ENCODE measurements around the gene COG6. TPM values are rescaled to one million over a fixed set of nuclear protein-coding genes. Genes with fewer than 3 reads are reported as not detected.

Gene COG6
- total and polyA plus RNA-seq, 7 experiments from 2014 or later, result 18.1 to 41.6 (median 24.4) TPM

- ATAC-seq, result no peak
- no peak overlapping the region for H3K4me3 ChIP-seq (ENCODE audit: low read length)
- H3K27ac ChIP-seq (ENCODE audit: low read depth, low read length), result no peak overlapping the region
- H3K36me3 ChIP-seq (ENCODE audit: control insufficient read depth in 2 of 3, insufficient read depth in 3 of 3, low read length in 3 of 3), result peaks cover 0 to 2% (median 0%) of the 10 kb centered on the region in 3 experiments
- no peak overlapping the region for H3K27ac Mint-ChIP-seq
- H3K27me3 ChIP-seq (ENCODE audit: control insufficient read depth in 2 of 2, insufficient read depth in 2 of 2, low read length in 2 of 2), result no peaks in the 10 kb centered on the region
- POLR2A ChIA-PET, result no interaction called here
- H3K27me3 Mint-ChIP-seq, result no peaks in the 10 kb centered on the region
- peaks cover 8 to 64% (median 44%) of the 10 kb centered on the region in 5 donors for H3K36me3 Mint-ChIP-seq
- H3K4me3 Mint-ChIP-seq, result no peak overlapping the region
- peaks cover 0 to 22% (median 4%) of the 10 kb centered on the region in 11 donors for H3K9me3 Mint-ChIP-seq
- intact Hi-C loops (cut with micrococcal nuclease), result no loop called here
- CTCF ChIA-PET, result interaction anchor here (0.8 kb wide), 1 partner anchor 190 kb away, joined by 3 read pairs; no protein-coding TSS in a partner anchor
- DNase-seq, result no peak
- no peaks in the 10 kb centered on the region for H3K9me3 ChIP-seq (ENCODE audit: control insufficient read depth in 2 of 3, low read length in 3 of 3)
- no peaks in the 10 kb centered on the region for H3K4me1 ChIP-seq (ENCODE audit: control insufficient read depth in 2 of 2, insufficient read depth in 2 of 2, low read length in 2 of 2)
- no peaks in the 10 kb centered on the region for H3K4me1 Mint-ChIP-seq
Observed at GRCh38 chr13:39751805-39752204, 96.3 kb downstream of the COG6 start.

GRCh38 chr13:39760521-39760920 is 105.1 kb downstream of the COG6 start:
- no peak for DNase-seq
- ATAC-seq, result no peak
- Histone ChIP-seq H3K4me3 (ENCODE audit: low read length) (no peak overlapping the region), H3K36me3 (ENCODE audit: control insufficient read depth in 2 of 3, insufficient read depth in 3 of 3, low read length in 3 of 3) (no peaks in the 10 kb centered on the region), H3K27me3 (ENCODE audit: control insufficient read depth in 2 of 2, insufficient read depth in 2 of 2, low read length in 2 of 2) (no peaks in the 10 kb centered on the region), H3K4me1 (ENCODE audit: control insufficient read depth in 2 of 2, insufficient read depth in 2 of 2, low read length in 2 of 2) (no peaks in the 10 kb centered on the region), H3K27ac (ENCODE audit: low read depth, low read length) (no peak overlapping the region), H3K9me3 (ENCODE audit: control insufficient read depth in 2 of 3, low read length in 3 of 3) (no peaks in the 10 kb centered on the region)
- Mint-ChIP-seq H3K4me1 (peaks cover 0 to 3% (median 0%) of the 10 kb centered on the region in 7 donors), H3K27ac (peak overlapping the region in 1 of 9 donors; percentile 56), H3K27me3 (no peaks in the 10 kb centered on the region), H3K36me3 (peaks cover 0 to 18% (median 12%) of the 10 kb centered on the region in 5 donors), H3K4me3 (no peak overlapping the region), H3K9me3 (peaks cover 0 to 32% (median 6%) of the 10 kb centered on the region in 11 donors)
- ChIA-PET POLR2A (interaction anchor here (0.8 kb wide), 1 partner anchor 309 kb away, joined by 3 read pairs; no protein-coding TSS in a partner anchor), CTCF (no interaction called here)
- intact Hi-C loops (cut with micrococcal nuclease), result no loop called here

- H3K27ac ChIP-seq (ENCODE audit: low read depth, low read length), result no peak overlapping the region
Observed at GRCh38 chr13:39765801-39766463, 110.5 kb downstream of the COG6 start.

GRCh38 chr13:39766464-39767158 is 111.1 kb downstream of the COG6 start:
- H3K9me3 ChIP-seq (ENCODE audit: control insufficient read depth in 2 of 3, low read length in 3 of 3), result no peaks in the 10 kb centered on the region
- no peak for ATAC-seq
- CTCF ChIA-PET, result interaction anchor here (0.6 to 1.6 kb wide), 5 partner anchors 10 to 916 kb away, joined by 3 to 4 read pairs (median 3); no protein-coding TSS in a partner anchor
- no peaks in the 10 kb centered on the region for H3K27me3 ChIP-seq (ENCODE audit: control insufficient read depth in 2 of 2, insufficient read depth in 2 of 2, low read length in 2 of 2)
- no peaks in the 10 kb centered on the region for H3K4me1 ChIP-seq (ENCODE audit: control insufficient read depth in 2 of 2, insufficient read depth in 2 of 2, low read length in 2 of 2)
- peaks cover 0 to 13% (median 6%) of the 10 kb centered on the region in 7 donors for H3K4me1 Mint-ChIP-seq
- no peak for DNase-seq
- H3K4me3 ChIP-seq (ENCODE audit: low read length), result no peak overlapping the region
- POLR2A ChIA-PET, result interaction anchor here (0.7 kb wide), 1 partner anchor 9 kb away, joined by 3 read pairs; no protein-coding TSS in a partner anchor
- H3K36me3 Mint-ChIP-seq, result peaks cover 0 to 3% (median under 1%) of the 10 kb centered on the region in 5 donors
- H3K27ac Mint-ChIP-seq, result no peak overlapping the region
- no peaks in the 10 kb centered on the region for H3K36me3 ChIP-seq (ENCODE audit: control insufficient read depth in 2 of 3, insufficient read depth in 3 of 3, low read length in 3 of 3)
- intact Hi-C loops (cut with micrococcal nuclease), result no loop called here
- no peak overlapping the region for H3K4me3 Mint-ChIP-seq
- H3K9me3 Mint-ChIP-seq, result peaks cover 0 to 6% (median 0%) of the 10 kb centered on the region in 11 donors
- no peak overlapping the region for H3K27ac ChIP-seq (ENCODE audit: low read depth, low read length)
- no peaks in the 10 kb centered on the region for H3K27me3 Mint-ChIP-seq

More at GRCh38 chr13:39765801-39766463, 110.5 kb downstream of the COG6 start:
- H3K36me3 Mint-ChIP-seq, result peaks cover 0 to 7% (median 0%) of the 10 kb centered on the region in 5 donors
- Histone ChIP-seq H3K36me3 (ENCODE audit: control insufficient read depth in 2 of 3, insufficient read depth in 3 of 3, low read length in 3 of 3) (no peaks in the 10 kb centered on the region), H3K4me1 (ENCODE audit: control insufficient read depth in 2 of 2, insufficient read depth in 2 of 2, low read length in 2 of 2) (no peaks in the 10 kb centered on the region), H3K4me3 (ENCODE audit: low read length) (no peak overlapping the region), H3K9me3 (ENCODE audit: control insufficient read depth in 2 of 3, low read length in 3 of 3) (no peaks in the 10 kb centered on the region), H3K27me3 (ENCODE audit: control insufficient read depth in 2 of 2, insufficient read depth in 2 of 2, low read length in 2 of 2) (no peaks in the 10 kb centered on the region)
- ATAC-seq (peak; percentile 26), DNase-seq (peak in 2 of 9 donors; percentile 12 to 26)
- POLR2A ChIA-PET, result interaction anchor here (0.7 kb wide), 1 partner anchor 10 kb away, joined by 3 read pairs; no protein-coding TSS in a partner anchor
- intact Hi-C loops (cut with micrococcal nuclease), result no loop called here
- H3K27ac Mint-ChIP-seq, result no peak overlapping the region
- no peak overlapping the region for H3K4me3 Mint-ChIP-seq
- CTCF ChIA-PET, result interaction anchor here (0.6 to 1.2 kb wide), 4 partner anchors 11 to 916 kb away, joined by 3 to 4 read pairs (median 3); no protein-coding TSS in a partner anchor
- peaks cover 0 to 13% (median 7%) of the 10 kb centered on the region in 7 donors for H3K4me1 Mint-ChIP-seq
- no peaks in the 10 kb centered on the region for H3K27me3 Mint-ChIP-seq
- peaks cover 0 to 12% (median 0%) of the 10 kb centered on the region in 11 donors for H3K9me3 Mint-ChIP-seq

- H3K27ac Mint-ChIP-seq, result peak overlapping the region in 1 of 9 donors; percentile 9
- H3K36me3 ChIP-seq (ENCODE audit: control insufficient read depth in 2 of 3, insufficient read depth in 3 of 3, low read length in 3 of 3), result no peaks in the 10 kb centered on the region
- no peak overlapping the region for H3K27ac ChIP-seq (ENCODE audit: low read depth, low read length)
- H3K4me1 ChIP-seq (ENCODE audit: control insufficient read depth in 2 of 2, insufficient read depth in 2 of 2, low read length in 2 of 2), result no peaks in the 10 kb centered on the region
- peaks cover 0 to 13% (median 6%) of the 10 kb centered on the region in 7 donors for H3K4me1 Mint-ChIP-seq
- DNase-seq (no peak), ATAC-seq (peak; percentile 18)
- peaks cover 0 to 2% (median 0%) of the 10 kb centered on the region in 11 donors for H3K9me3 Mint-ChIP-seq
- ChIA-PET POLR2A (no interaction called here), CTCF (interaction anchor here (0.5 to 1.6 kb wide), 2 partner anchors 10 to 536 kb away, joined by 3 read pairs; no protein-coding TSS in a partner anchor)
- H3K9me3 ChIP-seq (ENCODE audit: control insufficient read depth in 2 of 3, low read length in 3 of 3), result no peaks in the 10 kb centered on the region
- intact Hi-C loops (cut with micrococcal nuclease), result no loop called here
- H3K4me3 Mint-ChIP-seq, result no peak overlapping the region
- no peaks in the 10 kb centered on the region for H3K27me3 Mint-ChIP-seq
- H3K36me3 Mint-ChIP-seq, result peaks cover 1 to 11% (median 4%) of the 10 kb centered on the region in 5 donors
- no peak overlapping the region for H3K4me3 ChIP-seq (ENCODE audit: low read length)
- no peaks in the 10 kb centered on the region for H3K27me3 ChIP-seq (ENCODE audit: control insufficient read depth in 2 of 2, insufficient read depth in 2 of 2, low read length in 2 of 2)
Observed at GRCh38 chr13:39767791-39768517, 112.5 kb downstream of the COG6 start.

GRCh38 chr13:39768962-39769361 is 113.5 kb downstream of the COG6 start:
- no peak overlapping the region for H3K27ac Mint-ChIP-seq
- CTCF ChIA-PET, result no interaction called here
- Histone ChIP-seq H3K4me1 (ENCODE audit: control insufficient read depth in 2 of 2, insufficient read depth in 2 of 2, low read length in 2 of 2) (no peaks in the 10 kb centered on the region), H3K27me3 (ENCODE audit: control insufficient read depth in 2 of 2, insufficient read depth in 2 of 2, low read length in 2 of 2) (no peaks in the 10 kb centered on the region), H3K27ac (ENCODE audit: low read depth, low read length) (no peak overlapping the region), H3K9me3 (ENCODE audit: control insufficient read depth in 2 of 3, low read length in 3 of 3) (no peaks in the 10 kb centered on the region), H3K36me3 (ENCODE audit: control insufficient read depth in 2 of 3, insufficient read depth in 3 of 3, low read length in 3 of 3) (no peaks in the 10 kb centered on the region), H3K4me3 (ENCODE audit: low read length) (no peak overlapping the region)
- peaks cover 0 to 13% (median 6%) of the 10 kb centered on the region in 7 donors for H3K4me1 Mint-ChIP-seq
- peaks cover 1 to 11% (median 4%) of the 10 kb centered on the region in 5 donors for H3K36me3 Mint-ChIP-seq
- H3K27me3 Mint-ChIP-seq, result no peaks in the 10 kb centered on the region
- H3K4me3 Mint-ChIP-seq, result no peak overlapping the region
- ATAC-seq, result no peak
- POLR2A ChIA-PET, result no interaction called here
- DNase-seq, result no peak
- peaks cover 0 to 2% (median 0%) of the 10 kb centered on the region in 11 donors for H3K9me3 Mint-ChIP-seq
- intact Hi-C loops (cut with micrococcal nuclease), result no loop called here
